HepG2 (cell line): ENCODE results near the gene CMTM1. TPM values are rescaled to one million over a fixed set of nuclear protein-coding genes. Genes with fewer than 3 reads are reported as not detected.

Experiments used
- ATAC-seq: fragments of 200-7000 bp; cut with Tn5 transposase; 3 replicates; pipeline ENCODE4 v1.9.1; 2020; ENCODE audit warnings: mild to moderate bottlenecking, moderate library complexity
- BruUV-seq: library from RNA; stranded (reverse); fragments of 400-500 nt; replicated peaks from 2 replicates; lab custom pipeline; 2021; lab: Mats Ljungman, UMichigan
- CTCF ChIA-PET: fragments of 300-600 bp; formaldehyde crosslinking; extraction: SDS; loops from one replicate; lab custom pipeline; 2021; ENCODE audit warnings: low total read pairs, inconsistent platforms, low intra/inter-chr PET ratio; lab: Yijun Ruan, JAX
- POLR2A ChIA-PET: fragments of 350-600 bp; sonication (Branson Sonifier 250); formaldehyde crosslinking; loops from one replicate; lab custom pipeline; 2020; ENCODE audit warnings: antibody characterized with exemption, inconsistent platforms; lab: Yijun Ruan, JAX
- DNase-seq: peaks from one replicate; pipeline ENCODE4 v3.0.0-alpha.2; 2015; ENCODE audit warnings: low spot score
- FAIRE-seq: peaks from 3 replicates; lab custom pipeline; 2011; peaks lifted over from hg19 to GRCh38; lab: Jason Lieb, UNC
- H2AFZ ChIP-seq: one replicate; pipeline ENCODE4 v1.6.1; 2011; ENCODE audit warnings: low read length, inconsistent platforms
- H3K27ac ChIP-seq: fragments of 300-600 bp; 3 replicates; pipeline ENCODE4 v1.8.0; 2011; ENCODE audit warnings: mixed run types, mild to moderate bottlenecking, mixed read lengths, low read length, inconsistent platforms; ENCODE audit not compliant: insufficient read depth; ENCODE audit errors: extremely low read length
- H3K27me3 ChIP-seq, 2 experiments: fragments of 200-600 bp in 1 of 2; 2 replicates in 1 of 2; 3 replicates in 1 of 2; pipeline versions ENCODE4 v1.6.0 to v1.8.0; 2011; ENCODE audit warnings: low read length in 2 of 2, mild to moderate bottlenecking in 2 of 2, moderate library complexity in 2 of 2, inconsistent platforms in 1 of 2; ENCODE audit not compliant: insufficient read depth in 2 of 2, control insufficient read depth in 1 of 2
- H3K36me3 ChIP-seq, 2 experiments: fragments of 200-600 bp in 1 of 2; replicated peaks in 1 of 2; 2 replicates in 1 of 2; 3 replicates in 1 of 2; pipeline versions ENCODE4 v1.5.1 to v1.8.0; 2011; ENCODE audit warnings: low read length in 2 of 2, inconsistent platforms in 1 of 2; ENCODE audit not compliant: insufficient read depth in 2 of 2, control insufficient read depth in 1 of 2
- H3K4me1 ChIP-seq: 2 replicates; pipeline ENCODE4 v1.5.1; 2012; ENCODE audit warnings: low read length, inconsistent platforms; ENCODE audit not compliant: insufficient read depth
- H3K4me2 ChIP-seq: 2 replicates; pipeline ENCODE4 v1.6.0; 2011; ENCODE audit warnings: low read depth, low read length, inconsistent platforms
- H3K4me3 ChIP-seq, 3 experiments: fragments of 200-600 bp in 1 of 3; sonication (generic), shearing (Covaris generic) in 1 of 3; replicated peaks in 1 of 3; 2 replicates each; pipeline ENCODE4 v1.5.1; 2011 to 2016; ENCODE audit warnings: low read length in 3 of 3, inconsistent platforms in 2 of 3, low read depth in 2 of 3, mild to moderate bottlenecking in 2 of 3, control low read depth in 1 of 3, mixed read lengths in 1 of 3; ENCODE audit not compliant: insufficient read depth in 1 of 3
- H3K79me2 ChIP-seq: one replicate; pipeline ENCODE4 v1.6.1; 2011; ENCODE audit warnings: low read length, inconsistent platforms; ENCODE audit not compliant: insufficient read depth
- H3K9ac ChIP-seq: 2 replicates; pipeline ENCODE4 v1.6.0; 2011; ENCODE audit warnings: mild to moderate bottlenecking, low read depth, low read length, inconsistent platforms; ENCODE audit not compliant: insufficient read depth
- H3K9me3 ChIP-seq: 2 replicates; pipeline ENCODE4 v1.5.1; 2012; ENCODE audit warnings: mild to moderate bottlenecking, low read length
- H4K20me1 ChIP-seq: 2 replicates; pipeline ENCODE4 v1.6.0; 2011; ENCODE audit warnings: inconsistent platforms, mild to moderate bottlenecking, low read length, moderate library complexity; ENCODE audit not compliant: insufficient read depth
- ARNT ChIP-seq: fragments of 450-650 bp; IDR thresholded peaks from 2 replicates; pipeline ENCODE4 v1.6.1; 2017
- GATA4 ChIP-seq: sonication (generic); IDR thresholded peaks from 2 replicates; pipeline ENCODE4 v1.6.1; 2016; ENCODE audit warnings: antibody characterized with exemption, low read depth, borderline replicate concordance
- HIVEP1 ChIP-seq: sonication (generic); formaldehyde crosslinking; IDR thresholded peaks from 2 replicates; pipeline ENCODE4 v1.4.0; 2020; ENCODE audit warnings: mild to moderate bottlenecking, missing genetic modification reagents
- KLF11 ChIP-seq: IDR thresholded peaks from 2 replicates; pipeline ENCODE4 v1.6.1; 2016; ENCODE audit warnings: missing compliant biosample characterization
- MAZ ChIP-seq, 2 experiments: sonication (generic) in 1 of 2; formaldehyde crosslinking in 1 of 2; IDR thresholded peaks; 2 replicates each; pipeline versions ENCODE4 v1.5.0 to v1.6.1; 2012 to 2020; ENCODE audit warnings: low read depth in 2 of 2, mild to moderate bottlenecking in 2 of 2, borderline replicate concordance in 1 of 2, improper control_type of control experiment in 1 of 2, low read length in 1 of 2, missing genetic modification reagents in 1 of 2, moderate library complexity in 1 of 2
- PCBP1 ChIP-seq: fragments of 200-400 bp; formaldehyde crosslinking; IDR thresholded peaks from 2 replicates; pipeline ENCODE4 v1.6.1; 2017; ENCODE audit warnings: mild to moderate bottlenecking, low read depth, low read length, borderline replicate concordance
- PHF21A ChIP-seq: sonication (generic); formaldehyde crosslinking; IDR thresholded peaks from 2 replicates; pipeline ENCODE4 v1.5.0; 2020; ENCODE audit warnings: mild to moderate bottlenecking, missing genetic modification reagents
- ZFX ChIP-seq: sonication (generic); formaldehyde crosslinking; IDR thresholded peaks from 2 replicates; pipeline ENCODE4 v1.4.0; 2020; ENCODE audit warnings: mild to moderate bottlenecking, low read depth, missing genetic modification reagents, moderate library complexity
- ZFY ChIP-seq: sonication (generic); formaldehyde crosslinking; IDR thresholded peaks from 2 replicates; pipeline ENCODE4 v1.4.0; 2020; ENCODE audit warnings: missing genetic modification reagents
- ZMYM2 ChIP-seq: sonication (generic); formaldehyde crosslinking; IDR thresholded peaks from 2 replicates; pipeline ENCODE4 v1.8.0; 2022; ENCODE audit warnings: mild to moderate bottlenecking, missing genetic modification reagents
- ZNF24 ChIP-seq: fragments of 450-650 bp; IDR thresholded peaks from 2 replicates; pipeline ENCODE4 v1.6.1; 2017; ENCODE audit warnings: antibody characterized with exemption, mild to moderate bottlenecking
- ZNF329 ChIP-seq: sonication (generic); formaldehyde crosslinking; IDR thresholded peaks from 2 replicates; pipeline ENCODE4 v1.9.0; 2021; ENCODE audit warnings: low read depth, mild to moderate bottlenecking, missing genetic modification reagents
- ZNF468 ChIP-seq: sonication (generic); formaldehyde crosslinking; IDR thresholded peaks from 2 replicates; pipeline ENCODE4 v1.8.0; 2022; ENCODE audit warnings: mild to moderate bottlenecking, moderate library complexity, missing genetic modification reagents
- ZNF572 ChIP-seq: sonication (generic); formaldehyde crosslinking; IDR thresholded peaks from 2 replicates; pipeline ENCODE4 v1.5.1; 2020; ENCODE audit warnings: mild to moderate bottlenecking, missing genetic modification reagents
- WGBS: methylation state at CpG from one replicate; pipeline ENCODE4 v1.1.6; 2017; ENCODE audit warnings: low lambda C conversion rate; 5-methylcytosine and 5-hydroxymethylcytosine counted together
- in situ Hi-C: cut with HindIII; loops from 2 replicates; pipeline ENCODE4 v1.10.0; 2017; ENCODE audit warnings: low pct_unique_long_range_greater_than_20kb; ENCODE audit not compliant: extremely low pct_ligation_motif_present
- intact Hi-C: fragments of 100-400 bp; cut with micrococcal nuclease; formaldehyde crosslinking; loops from one replicate; pipeline ENCODE4 v1.10.0; 2022; ENCODE audit not compliant: unreplicated experiment
- polyA plus RNA-seq, 8 experiments: library from polyadenylated mRNA; depleted of rRNA in 3 of 8; stranded (reverse) in 7 of 8; unstranded in 1 of 8; fragments of >200 nt; fragmentation: Illumina TruSeq in 4 of 8; extraction: Trizol in 4 of 8; gene quantifications; 2 replicates each; pipeline versions ENCODE4 v1.2.1 to v1.2.3, GENCODE V29; 2011 to 2016; ENCODE audit warnings: low read depth in 4 of 8, missing spikeins in 1 of 8, mixed read lengths in 1 of 8; ENCODE audit not compliant: insufficient read depth in 1 of 8
- total RNA-seq, 5 experiments: library from RNA; depleted of rRNA; stranded (reverse); fragments of >200 nt; fragmentation: Illumina TruSeq; extraction: Trizol; gene quantifications; 2 replicates each; pipeline ENCODE4 v1.2.3, GENCODE V29; 2016; ENCODE audit warnings: low read depth in 1 of 5
- TF ChIP-seq, protein P1 (sequence below): sonication (generic); formaldehyde crosslinking; IDR thresholded peaks from 2 replicates; pipeline ENCODE4 v1.5.1; 2020; ENCODE audit warnings: mild to moderate bottlenecking, missing genetic modification reagents, moderate library complexity
- TF ChIP-seq, protein P2 (sequence below): sonication (generic); formaldehyde crosslinking; IDR thresholded peaks from 2 replicates; pipeline ENCODE4 v1.4.0; 2020; ENCODE audit warnings: missing genetic modification reagents, borderline replicate concordance

CMTM1 gene
- total and polyA plus RNA-seq, 2 of the 13 experiments (the other 11 are each of a cell fraction or from before 2014, with no cell fraction given): 1.7 to 2.9 TPM

DNA sequence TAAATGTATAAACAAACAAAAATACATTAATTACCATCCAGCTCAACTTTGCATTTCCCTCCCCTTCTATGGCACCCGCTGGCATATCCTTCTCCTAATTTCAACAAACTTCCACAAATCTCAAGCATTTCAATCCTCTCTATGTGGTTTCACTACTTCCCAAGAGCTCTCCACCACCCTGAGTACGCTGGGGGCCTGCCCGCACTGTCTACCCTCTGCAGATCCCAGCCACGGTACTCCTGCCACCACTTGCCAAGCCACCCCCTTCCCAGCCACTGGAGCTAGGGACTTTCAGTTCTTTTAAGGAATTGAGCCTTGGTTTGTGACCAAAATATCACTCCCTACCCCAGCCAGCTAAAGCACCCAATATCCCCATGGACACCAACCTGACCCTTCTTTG, 18.2 kb upstream of the CMTM1 start:
- in situ Hi-C loops: no loop called here
- no peak for FAIRE-seq
- no peak for ATAC-seq

DNA sequence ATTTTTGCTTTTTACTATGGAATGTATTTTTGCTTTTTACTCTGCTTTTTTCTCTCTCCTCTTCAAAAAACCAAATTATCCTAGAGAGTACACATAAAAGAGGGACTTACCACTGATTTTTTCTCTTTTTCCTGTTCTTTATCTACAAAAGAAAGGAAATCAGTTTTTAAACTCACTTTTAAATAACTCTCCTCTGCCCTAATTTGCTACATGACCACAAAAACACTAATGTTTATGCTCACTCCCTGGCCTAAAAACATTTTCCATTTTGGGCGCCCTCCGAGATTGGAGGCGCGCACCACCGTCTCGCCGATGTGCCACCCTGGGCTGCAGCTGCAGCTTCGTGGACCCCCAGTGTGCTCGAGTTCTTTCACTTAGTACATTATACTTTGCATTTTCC, 17.4 kb upstream of the CMTM1 start:
- intact Hi-C loops: no loop called here
- H3K79me2 ChIP-seq: peaks cover 12% of the 10 kb centered on the region
- no TSS peak for BruUV-seq
- H2AFZ ChIP-seq: no peak overlapping the region
- no peaks in the 10 kb centered on the region for H3K27me3 ChIP-seq
- ATAC-seq: no peak
- H3K4me2 ChIP-seq: peak overlapping the region; percentile 95
- peak overlapping the region in 2 of 3 experiments; percentile 79 to 83; a peak in 5 of 6 replicates for H3K4me3 ChIP-seq
- H3K27ac ChIP-seq: peak overlapping the region; percentile 87
- TF ChIP-seq KLF11 (no peak), HIVEP1 (CRISPR knock-in tag) (no peak), ZNF572 (CRISPR knock-in tag) (0 out of 2 replicates have a peak, but pooled peaks have one; percentile 4), ZNF24 (no peak), ZFX (CRISPR knock-in tag) (no peak), ARNT (no peak), PCBP1 (no peak), ZNF329 (CRISPR knock-in tag) (no peak), PHF21A (CRISPR knock-in tag) (no peak), ZMYM2 (CRISPR knock-in tag) (0 out of 2 replicates have a peak, but pooled peaks have one; percentile 6), ZFY (CRISPR knock-in tag) (no peak), ZNF468 (no peak)
- TF ChIP-seq, protein P1, sequence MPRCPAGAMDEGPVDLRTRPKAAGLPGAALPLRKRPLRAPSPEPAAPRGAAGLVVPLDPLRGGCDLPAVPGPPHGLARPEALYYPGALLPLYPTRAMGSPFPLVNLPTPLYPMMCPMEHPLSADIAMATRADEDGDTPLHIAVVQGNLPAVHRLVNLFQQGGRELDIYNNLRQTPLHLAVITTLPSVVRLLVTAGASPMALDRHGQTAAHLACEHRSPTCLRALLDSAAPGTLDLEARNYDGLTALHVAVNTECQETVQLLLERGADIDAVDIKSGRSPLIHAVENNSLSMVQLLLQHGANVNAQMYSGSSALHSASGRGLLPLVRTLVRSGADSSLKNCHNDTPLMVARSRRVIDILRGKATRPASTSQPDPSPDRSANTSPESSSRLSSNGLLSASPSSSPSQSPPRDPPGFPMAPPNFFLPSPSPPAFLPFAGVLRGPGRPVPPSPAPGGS: no peak
- TF ChIP-seq, protein P2, sequence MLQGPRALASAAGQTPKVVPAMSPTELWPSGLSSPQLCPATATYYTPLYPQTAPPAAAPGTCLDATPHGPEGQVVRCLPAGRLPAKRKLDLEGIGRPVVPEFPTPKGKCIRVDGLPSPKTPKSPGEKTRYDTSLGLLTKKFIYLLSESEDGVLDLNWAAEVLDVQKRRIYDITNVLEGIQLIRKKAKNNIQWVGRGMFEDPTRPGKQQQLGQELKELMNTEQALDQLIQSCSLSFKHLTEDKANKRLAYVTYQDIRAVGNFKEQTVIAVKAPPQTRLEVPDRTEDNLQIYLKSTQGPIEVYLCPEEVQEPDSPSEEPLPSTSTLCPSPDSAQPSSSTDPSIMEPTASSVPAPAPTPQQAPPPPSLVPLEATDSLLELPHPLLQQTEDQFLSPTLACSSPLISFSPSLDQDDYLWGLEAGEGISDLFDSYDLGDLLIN: no peak
- CTCF ChIA-PET: no interaction called here
- WGBS: 98% methylated on average over 9 of the region's 9 CpGs
- H3K36me3 ChIP-seq: no peaks in the 10 kb centered on the region; a peak in 2 of 5 replicates
- in situ Hi-C loops: no loop called here
- no peak for DNase-seq
- POLR2A ChIA-PET: interaction anchor here (0.8 to 2.0 kb wide), 4 partner anchors 10 to 140 kb away, joined by 3 to 5 read pairs (median 4); no protein-coding TSS in a partner anchor
- peaks cover 52% of the 10 kb centered on the region for H3K4me1 ChIP-seq
- no peaks in the 10 kb centered on the region for H3K9me3 ChIP-seq
- no peak for FAIRE-seq
- H3K9ac ChIP-seq: peak overlapping the region; percentile 95
- no peaks in the 10 kb centered on the region for H4K20me1 ChIP-seq

More for the DNA sequence above, 18.2 kb upstream of the CMTM1 start:
- no peak for TF ChIP-seq ZNF24
- TF ChIP-seq GATA4: no peak
- no peak for TF ChIP-seq MAZ (IDR thresholded peaks at IDR 0.05; ENCODE audit: borderline replicate concordance, low read depth, low read length)
- 0 out of 2 replicates have a peak, but pooled peaks have one; percentile 20 for TF ChIP-seq MAZ (CRISPR knock-in tag; IDR thresholded peaks at IDR 0.05; ENCODE audit: low read depth)
- no peak overlapping the region for H3K4me3 ChIP-seq
- ChIA-PET CTCF (no interaction called here), POLR2A (interaction anchor here (2.0 to 2.2 kb wide), 2 partner anchors 11 to 31 kb away, joined by 5 to 6 read pairs; no protein-coding TSS in a partner anchor)
- no peaks in the 10 kb centered on the region for H3K9me3 ChIP-seq
- WGBS: 99% methylated on average over 4 of the region's 4 CpGs
- H4K20me1 ChIP-seq: no peaks in the 10 kb centered on the region
- H3K79me2 ChIP-seq: peaks cover 4% of the 10 kb centered on the region
- peaks cover 44% of the 10 kb centered on the region for H3K4me1 ChIP-seq
- H3K9ac ChIP-seq: no peak overlapping the region
- BruUV-seq: no TSS peak
- H3K27me3 ChIP-seq: no peaks in the 10 kb centered on the region
- 0 out of 2 replicates have a peak overlapping the region, but pooled peaks have one; percentile 95 for H3K4me2 ChIP-seq
- no peak overlapping the region for H2AFZ ChIP-seq
- H3K36me3 ChIP-seq: no peaks in the 10 kb centered on the region; a peak in 2 of 5 replicates
- intact Hi-C loops: no loop called here
- no peak overlapping the region for H3K27ac ChIP-seq
- no peak for DNase-seq
